Caco-2 (cell line): ENCODE data around the gene LDHD. TPM values are rescaled to one million over a fixed set of nuclear protein-coding genes. Genes with fewer than 3 reads are reported as not detected.

Experiments used
- BruUV-seq: library from RNA; stranded (reverse); fragments of 400-500 nt; replicated peaks from 2 replicates; lab custom pipeline; 2021; lab: Mats Ljungman, UMichigan
- CTCF ChIA-PET: fragments of 300-600 bp; sonication (Branson Sonifier 250); formaldehyde crosslinking; loops from one replicate; lab custom pipeline; 2022; ENCODE audit warnings: antibody characterized with exemption; lab: Charles Lee
- POLR2A ChIA-PET: fragments of 300-600 bp; sonication (Branson Sonifier 250); formaldehyde crosslinking; loops from one replicate; lab custom pipeline; 2022; ENCODE audit warnings: antibody characterized with exemption; lab: Charles Lee
- DNase-seq, 2 experiments: peaks; one replicate each; pipeline versions ENCODE4 v3.0.0 to v3.0.0-alpha.2; 2020 to 2022
- H3K27me3 ChIP-seq: replicated peaks from 2 replicates; pipeline ENCODE4 v1.6.0; 2011; ENCODE audit warnings: low read length; ENCODE audit not compliant: control insufficient read depth, insufficient read depth
- H3K36me3 ChIP-seq: 2 replicates; pipeline ENCODE4 v1.5.1; 2011; ENCODE audit warnings: low read length; ENCODE audit not compliant: control insufficient read depth, insufficient read depth
- H3K4me1 ChIP-seq: fragments of 250-450 bp; sonication (Bioruptor Pico); 2 replicates; pipeline ENCODE4 v1.5.1; 2020; ENCODE audit warnings: mild to moderate bottlenecking
- H3K4me3 ChIP-seq: 2 replicates; pipeline ENCODE4 v1.5.1; 2011; ENCODE audit warnings: low read depth, mild to moderate bottlenecking, control low read depth, low read length
- H3K9me3 ChIP-seq: fragments of 250-450 bp; sonication (Bioruptor Pico); 2 replicates; pipeline ENCODE4 v1.5.1; 2020; ENCODE audit warnings: mild to moderate bottlenecking, moderate library complexity
- H3K27ac Mint-ChIP-seq: one replicate; pipeline ENCODE4 v1.8.0; 2022; ENCODE audit warnings: mixed read lengths; ENCODE audit not compliant: unreplicated experiment
- H3K27me3 Mint-ChIP-seq: one replicate; pipeline ENCODE4 v1.8.0; 2022; ENCODE audit warnings: mixed read lengths; ENCODE audit not compliant: insufficient read depth, unreplicated experiment
- H3K36me3 Mint-ChIP-seq: one replicate; pipeline ENCODE4 v1.8.0; 2022; ENCODE audit warnings: mild to moderate bottlenecking, mixed read lengths; ENCODE audit not compliant: insufficient read depth, unreplicated experiment
- H3K4me1 Mint-ChIP-seq: one replicate; pipeline ENCODE4 v1.8.0; 2022; ENCODE audit warnings: low read depth, mixed read lengths; ENCODE audit not compliant: unreplicated experiment
- H3K4me3 Mint-ChIP-seq: one replicate; pipeline ENCODE4 v1.8.0; 2022; ENCODE audit warnings: mild to moderate bottlenecking, moderate library complexity, mixed read lengths; ENCODE audit not compliant: unreplicated experiment
- H3K9me3 Mint-ChIP-seq: one replicate; pipeline ENCODE4 v1.8.0; 2022; ENCODE audit warnings: mixed read lengths; ENCODE audit not compliant: unreplicated experiment
- intact Hi-C: fragments of 100-400 bp; cut with micrococcal nuclease; formaldehyde crosslinking; loops from one replicate; pipeline ENCODE4 v1.10.0; 2022; ENCODE audit not compliant: unreplicated experiment
- total RNA-seq: library from RNA; stranded (reverse); gene quantifications from 2 replicates; pipeline ENCODE4 v1.2.3, GENCODE V29; 2022
- TF ChIP-seq, protein P1 (sequence below), 2 experiments: fragments of 200-600 bp in 1 of 2; IDR thresholded peaks; 1 replicate in 1 of 2; 2 replicates in 1 of 2; pipeline versions ENCODE4 v1.5.1 to v1.8.0; 2011 to 2022; ENCODE audit warnings: antibody characterized with exemption in 1 of 2, control low read depth in 1 of 2, inconsistent platforms in 1 of 2, low read depth in 1 of 2, low read length in 1 of 2, mild to moderate bottlenecking in 1 of 2, moderate library complexity in 1 of 2; ENCODE audit not compliant: insufficient read depth in 1 of 2, severe bottlenecking in 1 of 2, unreplicated experiment in 1 of 2

The LDHD gene
- total RNA-seq, 1 experiment from 2014 or later, result 4.1 TPM

DNA sequence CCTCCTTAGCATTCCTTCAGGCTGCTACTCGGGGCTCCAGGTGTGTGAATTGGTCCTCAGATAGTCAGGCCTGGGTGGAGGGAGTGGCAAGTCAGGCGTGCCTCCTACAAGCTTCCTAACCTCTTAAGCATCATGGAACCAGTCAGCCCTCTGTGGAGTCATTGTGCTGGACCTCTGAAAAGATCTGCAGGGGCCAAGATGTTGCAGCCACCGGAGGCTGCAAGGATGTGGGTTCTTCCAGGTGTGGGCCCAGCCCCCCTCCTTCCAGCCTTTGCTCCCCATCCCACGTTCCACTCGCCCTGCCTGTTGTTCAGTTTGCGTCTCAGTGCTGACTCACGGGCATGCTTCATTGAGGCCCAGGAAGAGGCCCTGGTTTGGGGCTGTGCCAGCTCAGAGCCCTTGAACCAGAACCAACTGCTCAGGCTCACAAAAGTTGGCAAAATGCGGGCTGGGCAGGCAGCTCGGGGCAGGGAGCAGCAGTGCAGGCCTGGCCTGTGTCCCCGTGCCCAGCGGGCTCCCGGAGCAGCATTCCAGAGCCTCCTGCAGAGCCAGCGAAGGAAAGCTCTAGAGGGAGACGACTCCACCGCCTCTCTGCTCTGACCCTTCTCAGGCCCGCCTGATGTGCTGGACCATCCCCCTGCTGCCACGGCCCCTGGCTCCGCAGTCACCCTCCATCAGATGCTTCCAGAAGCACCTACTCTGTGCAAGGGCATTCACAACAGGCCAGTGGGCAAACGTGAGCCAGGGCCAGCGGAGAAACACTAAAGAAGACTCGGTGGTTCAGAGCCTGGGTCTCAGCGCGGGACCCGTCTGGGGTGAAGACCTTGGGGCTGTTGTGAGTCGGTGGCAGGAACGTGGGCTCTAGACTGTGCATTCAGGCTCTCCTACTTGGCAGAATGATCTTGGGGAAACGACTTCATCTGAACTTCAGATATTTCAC, 7.5 kb downstream of the LDHD start:
- H3K4me3 Mint-ChIP-seq, result no peak overlapping the region
- no peaks in the 10 kb centered on the region for H3K9me3 Mint-ChIP-seq
- Histone ChIP-seq H3K4me1 (peaks cover 18% of the 10 kb centered on the region), H3K27me3 (no peaks in the 10 kb centered on the region), H3K9me3 (no peaks in the 10 kb centered on the region), H3K36me3 (peaks cover 6% of the 10 kb centered on the region; the same call in 1 of the 2 replicates), H3K4me3 (no peak overlapping the region)
- DNase-seq, result no peak
- BruUV-seq, result no TSS peak
- no peak overlapping the region for H3K27ac Mint-ChIP-seq
- H3K4me1 Mint-ChIP-seq, result peaks cover 37% of the 10 kb centered on the region
- H3K27me3 Mint-ChIP-seq, result no peaks in the 10 kb centered on the region
- TF ChIP-seq, protein P1, sequence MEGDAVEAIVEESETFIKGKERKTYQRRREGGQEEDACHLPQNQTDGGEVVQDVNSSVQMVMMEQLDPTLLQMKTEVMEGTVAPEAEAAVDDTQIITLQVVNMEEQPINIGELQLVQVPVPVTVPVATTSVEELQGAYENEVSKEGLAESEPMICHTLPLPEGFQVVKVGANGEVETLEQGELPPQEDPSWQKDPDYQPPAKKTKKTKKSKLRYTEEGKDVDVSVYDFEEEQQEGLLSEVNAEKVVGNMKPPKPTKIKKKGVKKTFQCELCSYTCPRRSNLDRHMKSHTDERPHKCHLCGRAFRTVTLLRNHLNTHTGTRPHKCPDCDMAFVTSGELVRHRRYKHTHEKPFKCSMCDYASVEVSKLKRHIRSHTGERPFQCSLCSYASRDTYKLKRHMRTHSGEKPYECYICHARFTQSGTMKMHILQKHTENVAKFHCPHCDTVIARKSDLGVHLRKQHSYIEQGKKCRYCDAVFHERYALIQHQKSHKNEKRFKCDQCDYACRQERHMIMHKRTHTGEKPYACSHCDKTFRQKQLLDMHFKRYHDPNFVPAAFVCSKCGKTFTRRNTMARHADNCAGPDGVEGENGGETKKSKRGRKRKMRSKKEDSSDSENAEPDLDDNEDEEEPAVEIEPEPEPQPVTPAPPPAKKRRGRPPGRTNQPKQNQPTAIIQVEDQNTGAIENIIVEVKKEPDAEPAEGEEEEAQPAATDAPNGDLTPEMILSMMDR (IDR thresholded peaks at IDR 0.05; ENCODE audit: insufficient read depth in 1 of 2, low read depth in 1 of 2, low read length in 1 of 2, severe bottlenecking in 1 of 2, unreplicated experiment in 1 of 2), result no peak
- ChIA-PET POLR2A (no interaction called here), CTCF (interaction anchor here (3.9 kb wide), 1 partner anchor 111 kb away, joined by 112 read pairs; the partner anchor contains the start of gene ZNRF1)
- intact Hi-C loops, result no loop called here
- H3K36me3 Mint-ChIP-seq, result peaks cover 57% of the 10 kb centered on the region

DNA sequence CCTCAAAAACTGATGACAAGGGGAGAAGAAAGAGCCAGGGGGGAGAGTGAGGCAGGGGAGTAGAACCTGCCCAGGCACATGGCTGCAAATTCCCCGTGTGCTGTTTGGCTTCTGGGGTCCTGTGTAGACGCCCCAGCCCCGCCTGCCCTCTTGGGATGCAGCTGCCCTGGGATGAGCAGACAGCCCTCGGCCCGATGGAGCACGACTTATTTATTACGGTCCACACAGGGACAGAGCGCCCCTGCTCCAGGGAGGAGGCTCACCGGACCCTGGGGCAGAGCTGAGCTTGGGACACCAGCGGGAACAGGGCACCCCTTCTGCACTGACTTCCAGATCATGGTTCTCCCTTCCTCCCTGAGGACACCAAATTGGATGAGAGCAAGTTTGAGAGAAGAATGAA, 9.1 kb downstream of the LDHD start:
- Histone ChIP-seq H3K9me3 (no peaks in the 10 kb centered on the region), H3K36me3 (peaks cover 6% of the 10 kb centered on the region; the same call in 1 of the 2 replicates), H3K4me3 (no peak overlapping the region), H3K4me1 (peaks cover 18% of the 10 kb centered on the region), H3K27me3 (no peaks in the 10 kb centered on the region)
- no TSS peak for BruUV-seq
- ChIA-PET CTCF (no interaction called here), POLR2A (no interaction called here)
- H3K36me3 Mint-ChIP-seq, result peaks cover 46% of the 10 kb centered on the region
- no peak overlapping the region for H3K4me3 Mint-ChIP-seq
- no peak for DNase-seq
- no peak overlapping the region for H3K27ac Mint-ChIP-seq
- H3K27me3 Mint-ChIP-seq, result no peaks in the 10 kb centered on the region
- TF ChIP-seq, protein P1 (IDR thresholded peaks at IDR 0.05; ENCODE audit: insufficient read depth in 1 of 2, low read depth in 1 of 2, low read length in 1 of 2, severe bottlenecking in 1 of 2, unreplicated experiment in 1 of 2), result no peak
- H3K9me3 Mint-ChIP-seq, result no peaks in the 10 kb centered on the region
- intact Hi-C loops, result no loop called here
- peaks cover 28% of the 10 kb centered on the region for H3K4me1 Mint-ChIP-seq

DNA sequence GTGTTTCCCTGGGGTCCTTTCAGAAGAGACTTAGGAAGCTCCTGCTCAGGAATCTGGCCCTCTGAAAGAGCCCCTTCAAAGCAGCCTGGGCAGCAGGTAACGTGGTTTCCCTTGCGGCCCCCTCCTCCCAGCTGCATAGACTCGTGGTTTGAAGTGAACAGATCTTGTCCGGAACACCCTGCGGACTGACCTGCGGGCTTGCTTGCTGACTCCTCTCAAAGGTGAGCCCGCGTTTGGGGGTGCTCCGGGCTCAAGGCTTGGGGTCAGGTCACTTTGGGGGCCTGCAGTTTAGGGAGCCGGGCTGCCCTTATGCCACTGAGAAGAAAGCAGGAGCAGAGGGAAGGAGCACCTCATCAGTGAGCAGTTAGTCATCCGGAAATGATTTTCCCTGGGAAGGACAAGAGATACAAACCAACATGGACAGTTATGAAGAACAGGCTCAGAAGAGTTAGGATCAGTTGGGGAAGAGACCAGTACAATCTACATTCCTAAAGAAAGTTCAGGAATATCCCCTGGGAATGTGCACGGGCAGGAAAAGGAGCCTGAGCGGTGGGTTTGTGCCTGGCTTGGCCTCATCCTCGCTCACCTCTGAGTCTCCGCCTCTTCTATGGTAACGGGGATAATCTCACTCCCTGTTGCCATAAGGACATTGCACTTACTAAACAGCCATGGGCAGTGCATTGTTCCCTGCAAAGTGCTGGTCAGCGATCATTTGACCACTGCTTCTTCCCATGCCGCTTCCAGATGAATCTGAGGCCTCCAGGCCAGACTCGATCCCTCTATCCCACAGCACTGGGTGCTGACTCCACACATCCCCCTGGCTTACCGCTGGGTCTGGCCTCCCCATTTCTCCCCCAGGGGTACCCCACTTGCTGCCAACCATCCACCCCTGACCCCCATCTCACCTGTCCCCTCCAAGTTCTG, 10.0 kb downstream of the LDHD start:
- CTCF ChIA-PET, result no interaction called here
- H3K9me3 ChIP-seq, result no peaks in the 10 kb centered on the region
- Mint-ChIP-seq H3K36me3 (peaks cover 41% of the 10 kb centered on the region), H3K4me1 (peaks cover 26% of the 10 kb centered on the region), H3K27ac (no peak overlapping the region), H3K27me3 (no peaks in the 10 kb centered on the region), H3K4me3 (no peak overlapping the region), H3K9me3 (no peaks in the 10 kb centered on the region)
- H3K4me3 ChIP-seq, result no peak overlapping the region
- H3K4me1 ChIP-seq, result peaks cover 13% of the 10 kb centered on the region
- H3K36me3 ChIP-seq, result peaks cover 6% of the 10 kb centered on the region; the same call in 1 of the 2 replicates
- POLR2A ChIA-PET, result no interaction called here
- no peak for DNase-seq
- TF ChIP-seq, protein P1 (IDR thresholded peaks at IDR 0.05; ENCODE audit: insufficient read depth in 1 of 2, low read depth in 1 of 2, low read length in 1 of 2, severe bottlenecking in 1 of 2, unreplicated experiment in 1 of 2), result no peak
- no peaks in the 10 kb centered on the region for H3K27me3 ChIP-seq
- BruUV-seq, result no TSS peak
- intact Hi-C loops, result no loop called here
